MM.1S (cell line): ENCODE results near the gene CMPK1.

Experiments
- EZH2 ChIP-seq: fragments of 300-600 bp; sonication (generic); optimal IDR thresholded peaks from 2 replicates; pipeline ENCODE3; 2017; ENCODE audit warnings: low read depth, mild to moderate bottlenecking, antibody characterized with exemption, low read length, mixed read lengths
- EZH2phosphoT487 ChIP-seq: fragments of 300-600 bp; sonication (generic); IDR thresholded peaks from 2 replicates; pipeline ENCODE4 v1.6.1; 2018; ENCODE audit warnings: antibody characterized with exemption, low read length
- TF ChIP-seq, protein P1 (sequence below): fragments of 300-600 bp; sonication (generic); IDR thresholded peaks from 2 replicates; pipeline ENCODE4 v1.5.1; 2016; ENCODE audit warnings: antibody characterized with exemption, low read length, mixed read lengths

DNA sequence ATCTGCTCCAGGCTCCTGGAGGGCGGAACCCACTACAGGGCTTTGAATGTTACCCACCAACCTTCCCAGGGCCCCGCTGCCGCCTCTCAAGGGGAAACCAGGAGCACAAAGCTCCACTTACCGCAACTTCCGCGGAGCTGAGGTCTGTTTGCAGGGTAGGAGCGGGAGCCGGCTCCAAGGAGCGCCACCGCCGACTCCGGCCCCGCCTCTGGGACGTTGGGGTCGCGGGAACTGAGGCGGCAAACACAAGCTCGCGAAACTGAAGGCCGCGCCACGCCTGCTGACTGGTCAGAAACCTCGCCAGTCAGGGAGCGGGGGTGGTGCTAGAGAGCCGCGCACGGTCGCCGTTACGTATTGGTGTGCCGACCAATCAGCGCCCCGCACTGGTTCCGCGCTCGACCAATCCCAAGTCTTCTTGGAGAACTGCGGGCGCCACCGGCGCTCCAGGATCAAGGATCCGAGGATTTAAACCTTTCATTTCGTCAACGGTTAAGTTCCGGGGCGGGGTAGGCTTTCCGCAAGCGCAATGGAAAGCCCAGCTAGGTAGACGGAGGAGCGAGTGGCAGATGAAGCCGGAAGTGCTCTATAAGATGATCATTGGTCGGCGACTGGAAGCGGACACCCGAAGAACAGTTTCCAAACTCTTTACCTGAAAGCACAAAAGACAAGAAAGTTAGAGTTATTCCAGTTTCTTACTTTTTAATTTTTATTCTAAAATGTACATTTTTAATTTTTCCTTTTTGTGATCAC, 19.5 kb upstream of the CMPK1 start, which contains the start of gene STIL:
- TF ChIP-seq, protein P1, sequence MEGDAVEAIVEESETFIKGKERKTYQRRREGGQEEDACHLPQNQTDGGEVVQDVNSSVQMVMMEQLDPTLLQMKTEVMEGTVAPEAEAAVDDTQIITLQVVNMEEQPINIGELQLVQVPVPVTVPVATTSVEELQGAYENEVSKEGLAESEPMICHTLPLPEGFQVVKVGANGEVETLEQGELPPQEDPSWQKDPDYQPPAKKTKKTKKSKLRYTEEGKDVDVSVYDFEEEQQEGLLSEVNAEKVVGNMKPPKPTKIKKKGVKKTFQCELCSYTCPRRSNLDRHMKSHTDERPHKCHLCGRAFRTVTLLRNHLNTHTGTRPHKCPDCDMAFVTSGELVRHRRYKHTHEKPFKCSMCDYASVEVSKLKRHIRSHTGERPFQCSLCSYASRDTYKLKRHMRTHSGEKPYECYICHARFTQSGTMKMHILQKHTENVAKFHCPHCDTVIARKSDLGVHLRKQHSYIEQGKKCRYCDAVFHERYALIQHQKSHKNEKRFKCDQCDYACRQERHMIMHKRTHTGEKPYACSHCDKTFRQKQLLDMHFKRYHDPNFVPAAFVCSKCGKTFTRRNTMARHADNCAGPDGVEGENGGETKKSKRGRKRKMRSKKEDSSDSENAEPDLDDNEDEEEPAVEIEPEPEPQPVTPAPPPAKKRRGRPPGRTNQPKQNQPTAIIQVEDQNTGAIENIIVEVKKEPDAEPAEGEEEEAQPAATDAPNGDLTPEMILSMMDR, result no peak
- no peak for TF ChIP-seq EZH2
- TF ChIP-seq EZH2phosphoT487, result no peak
